NCI-H2196 treated with DMSO at 0.1 percent for 48 hours (cell line): Measurements from ENCODE around the gene CREM.
A peak's percentile ranks its signal among the peaks of the same experiment; 100 is the strongest.

ENCODE experiments used
- DNase-seq: peaks from one replicate; lab custom pipeline; 2025; ENCODE audit not compliant: unreplicated experiment; lab: John Stamatoyannopoulos, UW

The CREM gene

GRCh38 chr10:35218339-35218955, 91.8 kb downstream of the CREM start:
- peak; percentile 21 for DNase-seq

- no peak for DNase-seq
These were observed 92.6 kb downstream of the CREM start for GRCh38 chr10:35219292-35219691.

GRCh38 chr10:35219891-35220890, 93.5 kb downstream of the CREM start:
- no peak for DNase-seq

GRCh38 chr10:35223016-35223415, 96.4 kb downstream of the CREM start:
- DNase-seq = no peak

- no peak for DNase-seq
These were observed 97.5 kb downstream of the CREM start for GRCh38 chr10:35224045-35224740.

GRCh38 chr10:35225204-35225603, 98.6 kb downstream of the CREM start:
- no peak for DNase-seq

GRCh38 chr10:35226507-35226906, 99.9 kb downstream of the CREM start:
- no peak for DNase-seq

- no peak for DNase-seq
These were observed 101.4 kb downstream of the CREM start for GRCh38 chr10:35228058-35228457.

- DNase-seq = no peak
These were observed 105.0 kb downstream of the CREM start for GRCh38 chr10:35231646-35232045.

- DNase-seq = no peak
These were observed 105.9 kb downstream of the CREM start for GRCh38 chr10:35232527-35232926.

- no peak for DNase-seq
These were observed 107.4 kb downstream of the CREM start for GRCh38 chr10:35234073-35234472.

GRCh38 chr10:35236739-35237138, 110.1 kb downstream of the CREM start:
- no peak for DNase-seq

- DNase-seq = no peak
These were observed 111.3 kb downstream of the CREM start for GRCh38 chr10:35237766-35238512.

- DNase-seq = no peak
These were observed 117.9 kb downstream of the CREM start for GRCh38 chr10:35244549-35244948.

- no peak for DNase-seq
These were observed 120.2 kb downstream of the CREM start for GRCh38 chr10:35246770-35247343.

GRCh38 chr10:35251373-35252100, 124.9 kb downstream of the CREM start:
- no peak for DNase-seq

GRCh38 chr10:35257057-35257983, 130.7 kb downstream of the CREM start:
- DNase-seq = no peak

- DNase-seq = no peak
These were observed 133.2 kb downstream of the CREM start for GRCh38 chr10:35259769-35260397.
